Mesenteric fat pad (tissue), 1 donor: Measurements from ENCODE around the gene EMX1. TPM values are rescaled to one million over a fixed set of nuclear protein-coding genes. Genes with fewer than 3 reads are reported as not detected.

Experiments used
- DNase-seq: peaks from one replicate; pipeline ENCODE4 v3.0.0-alpha.2; 2020; ENCODE audit warnings: low spot score
- total RNA-seq: library from RNA; stranded (reverse); fragmentation: NEBNext Ultra II Directional; extraction: Animal tissue kit (Norgen Biotek cat#: 25700); gene quantifications from one replicate; pipeline ENCODE4 v1.2.1, GENCODE V29; 2021
- donor health status: DM: yes; HTN: yes; CAD: no.

Gene EMX1
- total RNA-seq, 1 donor from 2014 or later: not detected

- DNase-seq: no peak
These were observed 39.6 kb downstream of the EMX1 start for GRCh38 chr2:72956936-72957335.

- DNase-seq: no peak
These were observed 41.4 kb downstream of the EMX1 start for GRCh38 chr2:72958542-72959385.

- DNase-seq: no peak
These were observed 42.2 kb downstream of the EMX1 start for GRCh38 chr2:72959554-72959953.

GRCh38 chr2:72959995-72960981 lies 43.0 kb downstream of the EMX1 start:
- no peak for DNase-seq

GRCh38 chr2:72961036-72961720 lies 43.9 kb downstream of the EMX1 start:
- no peak for DNase-seq

GRCh38 chr2:72961853-72962468 lies 44.6 kb downstream of the EMX1 start:
- no peak for DNase-seq

GRCh38 chr2:72962911-72963310 lies 45.6 kb downstream of the EMX1 start:
- no peak for DNase-seq

- no peak for DNase-seq
These were observed 46.3 kb downstream of the EMX1 start for GRCh38 chr2:72963423-72964145.

GRCh38 chr2:72964146-72964525 lies 46.8 kb downstream of the EMX1 start:
- DNase-seq: no peak

GRCh38 chr2:72965016-72965415 lies 47.7 kb downstream of the EMX1 start:
- no peak for DNase-seq

- DNase-seq: no peak
These were observed 48.6 kb downstream of the EMX1 start for GRCh38 chr2:72965770-72966450.

GRCh38 chr2:72968286-72968685 lies 51.0 kb downstream of the EMX1 start:
- no peak for DNase-seq

- no peak for DNase-seq
These were observed 52.4 kb downstream of the EMX1 start for GRCh38 chr2:72969706-72970105.

GRCh38 chr2:72971036-72971435 lies 53.7 kb downstream of the EMX1 start:
- no peak for DNase-seq

GRCh38 chr2:72972352-72973136 lies 55.2 kb downstream of the EMX1 start:
- no peak for DNase-seq

GRCh38 chr2:72973137-72973535 lies 55.8 kb downstream of the EMX1 start:
- DNase-seq: no peak

- no peak for DNase-seq
These were observed 56.5 kb downstream of the EMX1 start for GRCh38 chr2:72973566-72974435.

GRCh38 chr2:72974436-72974754 lies 57.1 kb downstream of the EMX1 start:
- DNase-seq: no peak
